HUDEP-2 (cell line): Measurements from ENCODE around the gene ITGAL.
A peak's percentile ranks its signal among the peaks of the same experiment; 100 is the strongest.
"Not testable (repeated sequence)": the region's sequence is repeated elsewhere in the genome, so short reads cannot be mapped to it uniquely, and the experiment has no call there.

ENCODE experiments used
- DNase-seq, 76 experiments: peaks; one replicate each; lab custom pipeline; 2025; ENCODE audit not compliant: unreplicated experiment in 76 of 76; lab: John Stamatoyannopoulos, UW

The ITGAL gene

GRCh38 chr16:30457256-30457655 is 15.3 kb upstream of the ITGAL start:
- peak in 2 of 76 experiments; percentile 10 to 11 for DNase-seq

- no peak for DNase-seq
Observed at GRCh38 chr16:30457743-30458560, 14.6 kb upstream of the ITGAL start.

- DNase-seq: peak in 4 of 76 experiments; percentile 10 to 30 (median 16)
Observed at GRCh38 chr16:30458561-30459394, 13.8 kb upstream of the ITGAL start.

- no peak for DNase-seq
Observed at GRCh38 chr16:30459456-30459855, 13.1 kb upstream of the ITGAL start.

GRCh38 chr16:30461426-30461825 is 11.1 kb upstream of the ITGAL start:
- not testable (repeated sequence) for DNase-seq

GRCh38 chr16:30464078-30464477 is 8.5 kb upstream of the ITGAL start:
- DNase-seq: no peak

- DNase-seq: no peak
Observed at GRCh38 chr16:30470170-30470512, 2.4 kb upstream of the ITGAL start.

- DNase-seq: no peak
Observed at GRCh38 chr16:30470632-30470995, 1.9 kb upstream of the ITGAL start.

- no peak for DNase-seq
Observed at GRCh38 chr16:30473231-30474073, 910 bp downstream of the ITGAL start.

GRCh38 chr16:30474074-30474452 is 1.5 kb downstream of the ITGAL start:
- DNase-seq: no peak

- no peak for DNase-seq
Observed at GRCh38 chr16:30474684-30475083, 2.1 kb downstream of the ITGAL start.

- no peak for DNase-seq
Observed at GRCh38 chr16:30476991-30477390, 4.4 kb downstream of the ITGAL start.

GRCh38 chr16:30477773-30478172 is 5.2 kb downstream of the ITGAL start:
- DNase-seq: not testable (repeated sequence)

GRCh38 chr16:30478766-30479478 is 6.4 kb downstream of the ITGAL start:
- no peak for DNase-seq

- no peak for DNase-seq
Observed at GRCh38 chr16:30481381-30481780, 8.8 kb downstream of the ITGAL start.

GRCh38 chr16:30482366-30482765 is 9.8 kb downstream of the ITGAL start:
- peak in 29 of 76 experiments; percentile 1 to 54 (median 17) for DNase-seq

GRCh38 chr16:30484887-30485286 is 12.3 kb downstream of the ITGAL start:
- no peak for DNase-seq

GRCh38 chr16:30485818-30486436 is 13.4 kb downstream of the ITGAL start:
- DNase-seq: no peak

GRCh38 chr16:30488764-30489605 is 16.4 kb downstream of the ITGAL start:
- DNase-seq: no peak
